ENCODE data around the gene MAPK12. TPM values are rescaled to one million over a fixed set of nuclear protein-coding genes. Genes with fewer than 3 reads are reported as not detected.

The MAPK12 gene
- total and polyA plus RNA-seq, 9 of the 15 experiments (the other 6 are each of a cell fraction or from before 2014, with no cell fraction given), result 0.79 to 71.5 (median 32.8) TPM

DNA sequence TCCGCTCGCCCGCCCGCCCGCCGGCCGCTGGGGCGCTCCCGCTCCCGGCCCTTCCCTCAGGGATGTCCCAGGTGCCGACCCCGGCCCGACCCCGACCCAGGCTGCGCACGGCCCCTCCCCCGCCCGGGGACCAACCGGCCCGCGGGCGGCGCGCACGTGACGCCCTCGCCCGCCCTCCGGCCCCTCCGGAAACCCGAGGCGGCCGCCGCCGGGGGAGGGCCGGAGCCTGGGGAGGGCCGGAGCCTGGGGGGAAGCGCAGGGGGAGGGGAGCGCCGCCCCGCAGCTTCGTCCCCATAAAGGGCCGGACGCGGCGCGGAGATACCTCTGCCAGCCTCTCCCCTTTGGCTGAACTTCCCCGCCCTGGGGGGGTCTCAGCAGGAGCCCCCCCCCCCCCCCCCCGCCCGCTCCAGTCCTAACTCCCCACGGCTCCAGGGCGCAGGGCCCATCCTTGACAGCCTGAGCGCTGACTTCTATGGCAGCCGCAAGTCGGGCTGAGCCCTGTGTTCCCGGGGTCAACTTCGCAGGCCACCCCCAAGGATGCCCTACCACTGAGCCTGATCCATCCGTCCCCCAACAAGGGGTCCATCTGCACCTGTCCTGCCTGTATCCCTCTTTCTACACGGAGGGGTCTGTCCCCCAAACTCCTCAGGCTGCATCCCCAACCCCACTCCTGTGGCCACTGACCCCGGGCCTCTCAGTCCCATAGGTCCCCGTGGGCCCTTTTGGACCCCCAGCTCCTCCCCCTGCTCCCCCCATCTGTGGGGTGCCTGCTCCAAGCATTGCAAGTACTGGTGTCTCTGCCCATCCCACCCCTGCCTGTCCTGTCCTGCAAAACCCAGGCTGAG, at the start of gene MAPK12 (continued):
- TF ChIP-seq POLR2G (IDR thresholded peaks at IDR 0.05; ENCODE audit: low read depth, low read length) (no peak), ZNF280A (IDR thresholded peaks at IDR 0.05; ENCODE audit: low read depth, partially characterized antibody) (no peak), RFX1 (IDR thresholded peaks at IDR 0.05) (no peak), DEAF1 (CRISPR knock-in tag; IDR thresholded peaks at IDR 0.05) (no peak), MYC (IDR thresholded peaks at IDR 0.05; ENCODE audit: low read depth, low read length) (peak; percentile 37; the same call in 1 of the 2 replicates), MYC (CRISPR knock-in tag; IDR thresholded peaks at IDR 0.05; ENCODE audit: borderline replicate concordance, low read depth) (no peak), ZNF280B (CRISPR knock-in tag; IDR thresholded peaks at IDR 0.05) (no peak), MTA3 (IDR thresholded peaks at IDR 0.05; ENCODE audit: borderline replicate concordance) (no peak), FIP1L1 (IDR thresholded peaks at IDR 0.05; ENCODE audit: low read depth, low read length, poor library complexity, severe bottlenecking) (no peak), TCF3 (CRISPR knock-in tag; IDR thresholded peaks at IDR 0.05) (no peak), CGGBP1 (CRISPR knock-in tag; IDR thresholded peaks at IDR 0.05) (no peak), HNRNPL (IDR thresholded peaks at IDR 0.05; ENCODE audit: low read depth, low read length) (no peak), RBM14 (IDR thresholded peaks at IDR 0.05; ENCODE audit: borderline replicate concordance, insufficient read depth, low read depth, low read length) (no peak)
- TF ChIP-seq, protein P1, sequence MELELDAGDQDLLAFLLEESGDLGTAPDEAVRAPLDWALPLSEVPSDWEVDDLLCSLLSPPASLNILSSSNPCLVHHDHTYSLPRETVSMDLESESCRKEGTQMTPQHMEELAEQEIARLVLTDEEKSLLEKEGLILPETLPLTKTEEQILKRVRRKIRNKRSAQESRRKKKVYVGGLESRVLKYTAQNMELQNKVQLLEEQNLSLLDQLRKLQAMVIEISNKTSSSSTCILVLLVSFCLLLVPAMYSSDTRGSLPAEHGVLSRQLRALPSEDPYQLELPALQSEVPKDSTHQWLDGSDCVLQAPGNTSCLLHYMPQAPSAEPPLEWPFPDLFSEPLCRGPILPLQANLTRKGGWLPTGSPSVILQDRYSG (tag; conservative IDR thresholded peaks at IDR 0.05; ENCODE audit: low read depth), result no peak
- TF ChIP-seq, protein P2, sequence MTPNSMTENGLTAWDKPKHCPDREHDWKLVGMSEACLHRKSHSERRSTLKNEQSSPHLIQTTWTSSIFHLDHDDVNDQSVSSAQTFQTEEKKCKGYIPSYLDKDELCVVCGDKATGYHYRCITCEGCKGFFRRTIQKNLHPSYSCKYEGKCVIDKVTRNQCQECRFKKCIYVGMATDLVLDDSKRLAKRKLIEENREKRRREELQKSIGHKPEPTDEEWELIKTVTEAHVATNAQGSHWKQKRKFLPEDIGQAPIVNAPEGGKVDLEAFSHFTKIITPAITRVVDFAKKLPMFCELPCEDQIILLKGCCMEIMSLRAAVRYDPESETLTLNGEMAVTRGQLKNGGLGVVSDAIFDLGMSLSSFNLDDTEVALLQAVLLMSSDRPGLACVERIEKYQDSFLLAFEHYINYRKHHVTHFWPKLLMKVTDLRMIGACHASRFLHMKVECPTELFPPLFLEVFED (CRISPR knock-in tag; conservative IDR thresholded peaks at IDR 0.05), result no peak
- TF ChIP-seq, protein P3, sequence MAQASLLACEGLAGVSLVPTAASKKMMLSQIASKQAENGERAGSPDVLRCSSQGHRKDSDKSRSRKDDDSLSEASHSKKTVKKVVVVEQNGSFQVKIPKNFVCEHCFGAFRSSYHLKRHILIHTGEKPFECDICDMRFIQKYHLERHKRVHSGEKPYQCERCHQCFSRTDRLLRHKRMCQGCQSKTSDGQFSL (CRISPR knock-in tag; IDR thresholded peaks at IDR 0.05), result no peak
- TF ChIP-seq, protein P3 (tag; IDR thresholded peaks at IDR 0.05), result 0 out of 4 replicates have a peak, but pooled peaks of 1 of the 2 experiments have one; percentile 20
